ENCODE results near the gene USP7. TPM values are rescaled to one million over a fixed set of nuclear protein-coding genes. Genes with fewer than 3 reads are reported as not detected.

USP7 gene
- total RNA-seq, 2 donors from 2014 or later: 126 to 131 TPM

GRCh38 chr16:8908810-8909468 is 54.8 kb downstream of the USP7 start:
- peak overlapping the region; percentile 29 for H3K27ac Mint-ChIP-seq
- H3K9me3 Mint-ChIP-seq: no peaks in the 10 kb centered on the region
- H3K4me3 Mint-ChIP-seq: no peak overlapping the region
- no peaks in the 10 kb centered on the region for H3K27me3 Mint-ChIP-seq (ENCODE audit: low read depth)
- ATAC-seq (replicated peaks in 1 of 2) (peak in 1 of 2 donors; percentile 13), DNase-seq (no peak)
- peaks cover 10 to 35% of the 10 kb centered on the region in 2 donors for H3K36me3 Mint-ChIP-seq (ENCODE audit: insufficient read depth in 2 of 2)
- peaks cover 32% of the 10 kb centered on the region for H3K4me1 Mint-ChIP-seq (ENCODE audit: low read depth)

- H3K27me3 Mint-ChIP-seq (ENCODE audit: low read depth): no peaks in the 10 kb centered on the region
- DNase-seq (no peak), ATAC-seq (replicated peaks in 1 of 2) (no peak)
- H3K36me3 Mint-ChIP-seq (ENCODE audit: insufficient read depth in 2 of 2): peaks cover 7 to 28% of the 10 kb centered on the region in 2 donors
- no peak overlapping the region for H3K4me3 Mint-ChIP-seq
- peak overlapping the region; percentile 57 for H3K27ac Mint-ChIP-seq
- peaks cover 21% of the 10 kb centered on the region for H3K4me1 Mint-ChIP-seq (ENCODE audit: low read depth)
- H3K9me3 Mint-ChIP-seq: no peaks in the 10 kb centered on the region
Observed at GRCh38 chr16:8907096-8907495, 56.6 kb downstream of the USP7 start.

- DNase-seq: no peak
- ATAC-seq (replicated peaks in 1 of 2): no peak
- no peaks in the 10 kb centered on the region for H3K27me3 Mint-ChIP-seq (ENCODE audit: low read depth)
- H3K36me3 Mint-ChIP-seq (ENCODE audit: insufficient read depth in 2 of 2): peaks cover 4 to 24% of the 10 kb centered on the region in 2 donors
- no peak overlapping the region for H3K4me3 Mint-ChIP-seq
- peaks cover 12% of the 10 kb centered on the region for H3K4me1 Mint-ChIP-seq (ENCODE audit: low read depth)
- H3K9me3 Mint-ChIP-seq: no peaks in the 10 kb centered on the region
- peak overlapping the region; percentile 54 for H3K27ac Mint-ChIP-seq
Observed at GRCh38 chr16:8905795-8906591, 57.7 kb downstream of the USP7 start.

- Mint-ChIP-seq H3K4me3 (no peak overlapping the region), H3K27me3 (ENCODE audit: low read depth) (no peaks in the 10 kb centered on the region), H3K36me3 (ENCODE audit: insufficient read depth in 2 of 2) (peaks cover 4 to 25% of the 10 kb centered on the region in 2 donors), H3K4me1 (ENCODE audit: low read depth) (peaks cover 5% of the 10 kb centered on the region), H3K27ac (no peak overlapping the region), H3K9me3 (no peaks in the 10 kb centered on the region)
- ATAC-seq (replicated peaks in 1 of 2): peak; percentile 50 to 66
- DNase-seq: no peak
Observed at GRCh38 chr16:8905168-8905762, 58.4 kb downstream of the USP7 start.

- Mint-ChIP-seq H3K9me3 (no peaks in the 10 kb centered on the region), H3K4me1 (ENCODE audit: low read depth) (peaks cover 5% of the 10 kb centered on the region), H3K36me3 (ENCODE audit: insufficient read depth in 2 of 2) (peaks cover 4 to 34% of the 10 kb centered on the region in 2 donors), H3K27ac (no peak overlapping the region), H3K27me3 (ENCODE audit: low read depth) (no peaks in the 10 kb centered on the region), H3K4me3 (no peak overlapping the region)
- DNase-seq (no peak), ATAC-seq (replicated peaks in 1 of 2) (no peak)
Observed at GRCh38 chr16:8904018-8904430, 59.7 kb downstream of the USP7 start.

GRCh38 chr16:8903004-8903403 is 60.7 kb downstream of the USP7 start:
- H3K4me3 Mint-ChIP-seq: no peak overlapping the region
- H3K27ac Mint-ChIP-seq: no peak overlapping the region
- no peak for ATAC-seq (replicated peaks in 1 of 2)
- no peak for DNase-seq
- no peaks in the 10 kb centered on the region for H3K9me3 Mint-ChIP-seq
- peaks cover 7 to 43% of the 10 kb centered on the region in 2 donors for H3K36me3 Mint-ChIP-seq (ENCODE audit: insufficient read depth in 2 of 2)
- H3K27me3 Mint-ChIP-seq (ENCODE audit: low read depth): no peaks in the 10 kb centered on the region
- H3K4me1 Mint-ChIP-seq (ENCODE audit: low read depth): peaks cover 5% of the 10 kb centered on the region

- H3K27me3 Mint-ChIP-seq (ENCODE audit: low read depth): no peaks in the 10 kb centered on the region
- peaks cover 7 to 44% of the 10 kb centered on the region in 2 donors for H3K36me3 Mint-ChIP-seq (ENCODE audit: insufficient read depth in 2 of 2)
- DNase-seq (no peak), ATAC-seq (replicated peaks in 1 of 2) (no peak)
- H3K4me3 Mint-ChIP-seq: no peak overlapping the region
- H3K9me3 Mint-ChIP-seq: no peaks in the 10 kb centered on the region
- H3K27ac Mint-ChIP-seq: no peak overlapping the region
- H3K4me1 Mint-ChIP-seq (ENCODE audit: low read depth): no peaks in the 10 kb centered on the region
Observed at GRCh38 chr16:8901320-8901861, 62.3 kb downstream of the USP7 start.

GRCh38 chr16:8900343-8900742 is 63.4 kb downstream of the USP7 start:
- peaks cover 7 to 41% of the 10 kb centered on the region in 2 donors for H3K36me3 Mint-ChIP-seq (ENCODE audit: insufficient read depth in 2 of 2)
- no peak for DNase-seq
- H3K27me3 Mint-ChIP-seq (ENCODE audit: low read depth): no peaks in the 10 kb centered on the region
- no peak overlapping the region for H3K4me3 Mint-ChIP-seq
- H3K9me3 Mint-ChIP-seq: no peaks in the 10 kb centered on the region
- ATAC-seq (replicated peaks in 1 of 2): no peak
- H3K27ac Mint-ChIP-seq: peak overlapping the region; percentile 72
- H3K4me1 Mint-ChIP-seq (ENCODE audit: low read depth): no peaks in the 10 kb centered on the region

GRCh38 chr16:8899709-8900317 is 63.9 kb downstream of the USP7 start:
- Mint-ChIP-seq H3K4me3 (no peak overlapping the region), H3K9me3 (no peaks in the 10 kb centered on the region), H3K4me1 (ENCODE audit: low read depth) (no peaks in the 10 kb centered on the region), H3K27ac (no peak overlapping the region), H3K27me3 (ENCODE audit: low read depth) (no peaks in the 10 kb centered on the region), H3K36me3 (ENCODE audit: insufficient read depth in 2 of 2) (peaks cover 4 to 39% of the 10 kb centered on the region in 2 donors)
- no peak for ATAC-seq (replicated peaks in 1 of 2)
- no peak for DNase-seq

GRCh38 chr16:8898660-8899318 is 64.9 kb downstream of the USP7 start:
- H3K9me3 Mint-ChIP-seq: no peaks in the 10 kb centered on the region
- no peak overlapping the region for H3K4me3 Mint-ChIP-seq
- H3K27me3 Mint-ChIP-seq (ENCODE audit: low read depth): no peaks in the 10 kb centered on the region
- H3K4me1 Mint-ChIP-seq (ENCODE audit: low read depth): no peaks in the 10 kb centered on the region
- peaks cover 5 to 42% of the 10 kb centered on the region in 2 donors for H3K36me3 Mint-ChIP-seq (ENCODE audit: insufficient read depth in 2 of 2)
- peak overlapping the region; percentile 42 for H3K27ac Mint-ChIP-seq
- no peak for DNase-seq
- no peak for ATAC-seq (replicated peaks in 1 of 2)

GRCh38 chr16:8894736-8895334 is 68.9 kb downstream of the USP7 start:
- Mint-ChIP-seq H3K36me3 (ENCODE audit: insufficient read depth in 2 of 2) (peaks cover 5 to 43% of the 10 kb centered on the region in 2 donors), H3K27me3 (ENCODE audit: low read depth) (no peaks in the 10 kb centered on the region), H3K4me1 (ENCODE audit: low read depth) (peaks cover 8% of the 10 kb centered on the region), H3K9me3 (no peaks in the 10 kb centered on the region), H3K27ac (no peak overlapping the region), H3K4me3 (no peak overlapping the region)
- DNase-seq: no peak
- ATAC-seq (replicated peaks in 1 of 2): no peak

- H3K36me3 Mint-ChIP-seq (ENCODE audit: insufficient read depth in 2 of 2): peaks cover 5 to 38% of the 10 kb centered on the region in 2 donors
- no peak for DNase-seq
- ATAC-seq (replicated peaks in 1 of 2): no peak
- H3K27ac Mint-ChIP-seq: no peak overlapping the region
- no peaks in the 10 kb centered on the region for H3K27me3 Mint-ChIP-seq (ENCODE audit: low read depth)
- peaks cover 8% of the 10 kb centered on the region for H3K4me1 Mint-ChIP-seq (ENCODE audit: low read depth)
- no peaks in the 10 kb centered on the region for H3K9me3 Mint-ChIP-seq
- no peak overlapping the region for H3K4me3 Mint-ChIP-seq
Observed at GRCh38 chr16:8893976-8894690, 69.6 kb downstream of the USP7 start.

Measured in activated T-cell treated with anti-CD3 and anti-CD28 coated beads, Interleukin-2, amount 50 U/mL, for 72 hours (primary cell).